Parathyroid adenoma (tissue), 2 donors: Measurements from ENCODE around the gene SHANK3.

Source experiments
- H2AFZ ChIP-seq: fragments of 300-600 bp; sonication (generic); one replicate; pipeline ENCODE4 v1.7.0; 2017; ENCODE audit warnings: antibody characterized with exemption, mild to moderate bottlenecking
- H3K27ac ChIP-seq: fragments of 300-600 bp; sonication (generic); one replicate; pipeline ENCODE4 v1.7.0; 2017
- H3K27me3 ChIP-seq: fragments of 300-600 bp; sonication (generic); one replicate; pipeline ENCODE4 v1.7.0; 2017; ENCODE audit warnings: low read length; ENCODE audit not compliant: control insufficient read depth, insufficient read depth
- H3K36me3 ChIP-seq: fragments of 300-600 bp; sonication (generic); one replicate; pipeline ENCODE4 v1.7.0; 2017; ENCODE audit warnings: low read length; ENCODE audit not compliant: control insufficient read depth, insufficient read depth
- H3K4me1 ChIP-seq: fragments of 300-600 bp; sonication (generic); one replicate; pipeline ENCODE4 v1.7.0; 2017; ENCODE audit warnings: control low read depth
- H3K4me2 ChIP-seq: fragments of 300-600 bp; sonication (generic); one replicate; pipeline ENCODE4 v1.7.0; 2017; ENCODE audit warnings: low read length
- H3K4me3 ChIP-seq: fragments of 300-600 bp; sonication (generic); one replicate; pipeline ENCODE4 v1.7.0; 2017; ENCODE audit warnings: low read depth, low read length
- H3K79me2 ChIP-seq: fragments of 300-600 bp; sonication (generic); one replicate; pipeline ENCODE4 v1.7.0; 2017; ENCODE audit warnings: control low read depth
- H3K9ac ChIP-seq: fragments of 300-600 bp; sonication (generic); one replicate; pipeline ENCODE4 v1.7.0; 2017; ENCODE audit warnings: mild to moderate bottlenecking
- H3K9me3 ChIP-seq: fragments of 300-600 bp; sonication (generic); one replicate; pipeline ENCODE4 v1.7.0; 2017; ENCODE audit warnings: low read length; ENCODE audit not compliant: control insufficient read depth
- CTCF ChIP-seq: fragments of 300-600 bp; sonication (generic); IDR thresholded peaks from one replicate; pipeline ENCODE4 v1.7.0; 2017; ENCODE audit warnings: antibody characterized with exemption, mild to moderate bottlenecking
- donor health status: primary hyperparathyroidism.

The SHANK3 gene

DNA sequence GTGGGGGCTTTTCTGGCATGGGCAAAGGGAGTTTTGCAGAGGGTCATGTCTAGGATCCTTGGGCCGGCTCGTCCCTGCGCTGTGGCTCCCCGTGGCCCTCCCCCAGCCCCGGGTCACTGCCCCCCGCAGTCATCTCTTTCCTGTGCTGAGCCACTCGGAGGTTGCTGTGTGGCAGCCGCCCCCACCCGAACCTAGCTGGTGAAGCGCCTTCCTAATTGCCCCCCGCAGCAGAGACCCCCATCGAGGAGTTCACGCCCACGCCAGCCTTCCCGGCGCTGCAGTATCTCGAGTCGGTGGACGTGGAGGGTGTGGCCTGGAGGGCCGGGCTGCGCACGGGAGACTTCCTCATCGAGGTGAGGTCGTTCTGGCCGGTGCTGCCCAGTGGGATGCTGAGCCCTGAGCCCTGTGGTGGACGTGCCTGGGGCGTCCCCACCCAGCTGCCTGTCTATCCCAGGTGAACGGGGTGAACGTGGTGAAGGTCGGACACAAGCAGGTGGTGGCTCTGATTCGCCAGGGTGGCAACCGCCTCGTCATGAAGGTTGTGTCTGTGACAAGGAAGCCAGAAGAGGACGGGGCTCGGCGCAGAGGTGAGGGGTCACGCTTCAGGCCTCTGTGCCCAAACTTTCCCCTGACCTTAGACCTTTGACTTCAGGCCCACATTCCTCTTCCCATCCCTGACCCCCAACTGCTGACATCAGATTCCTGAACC, 32.0 kb downstream of the SHANK3 start:
- H3K27me3 ChIP-seq = no peaks in the 10 kb centered on the region
- no peak overlapping the region for H2AFZ ChIP-seq
- no peak overlapping the region for H3K27ac ChIP-seq
- no peak for TF ChIP-seq CTCF
- no peaks in the 10 kb centered on the region for H3K36me3 ChIP-seq
- no peak overlapping the region for H3K4me2 ChIP-seq
- H3K79me2 ChIP-seq = no peaks in the 10 kb centered on the region
- H3K4me3 ChIP-seq = no peak overlapping the region
- H3K9ac ChIP-seq = no peak overlapping the region
- no peaks in the 10 kb centered on the region for H3K9me3 ChIP-seq
- no peaks in the 10 kb centered on the region for H3K4me1 ChIP-seq

DNA sequence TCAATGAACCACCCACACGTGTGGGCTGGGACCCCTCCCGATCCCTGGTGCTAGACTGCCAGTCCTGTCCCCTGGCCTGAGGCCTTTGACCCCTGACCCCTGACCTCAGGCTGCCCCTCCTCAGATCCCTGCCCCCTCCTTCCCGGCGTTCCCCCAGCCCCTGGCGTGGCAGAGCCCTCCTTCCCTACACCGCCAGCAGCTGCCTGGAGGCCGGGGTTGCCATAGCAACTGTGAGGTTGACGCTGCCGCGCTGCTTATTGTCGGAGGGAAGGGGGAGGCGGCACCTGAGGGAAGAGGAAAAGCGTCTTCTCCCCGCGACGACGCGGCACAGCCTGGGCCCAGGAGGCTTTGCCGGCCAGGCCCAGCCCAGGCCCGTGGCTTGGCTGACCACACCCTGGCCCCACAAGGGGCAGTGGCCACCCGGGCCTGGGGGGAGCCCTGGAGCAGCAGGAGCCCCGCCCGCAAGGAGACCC, 32.6 kb downstream of the SHANK3 start:
- Histone ChIP-seq H3K79me2 (no peaks in the 10 kb centered on the region), H3K27ac (no peak overlapping the region), H3K9ac (no peak overlapping the region), H3K36me3 (no peaks in the 10 kb centered on the region), H3K9me3 (no peaks in the 10 kb centered on the region), H2AFZ (peak overlapping the region; percentile 17), H3K4me3 (no peak overlapping the region), H3K4me2 (no peak overlapping the region), H3K4me1 (no peaks in the 10 kb centered on the region), H3K27me3 (no peaks in the 10 kb centered on the region)
- TF ChIP-seq CTCF = no peak

DNA sequence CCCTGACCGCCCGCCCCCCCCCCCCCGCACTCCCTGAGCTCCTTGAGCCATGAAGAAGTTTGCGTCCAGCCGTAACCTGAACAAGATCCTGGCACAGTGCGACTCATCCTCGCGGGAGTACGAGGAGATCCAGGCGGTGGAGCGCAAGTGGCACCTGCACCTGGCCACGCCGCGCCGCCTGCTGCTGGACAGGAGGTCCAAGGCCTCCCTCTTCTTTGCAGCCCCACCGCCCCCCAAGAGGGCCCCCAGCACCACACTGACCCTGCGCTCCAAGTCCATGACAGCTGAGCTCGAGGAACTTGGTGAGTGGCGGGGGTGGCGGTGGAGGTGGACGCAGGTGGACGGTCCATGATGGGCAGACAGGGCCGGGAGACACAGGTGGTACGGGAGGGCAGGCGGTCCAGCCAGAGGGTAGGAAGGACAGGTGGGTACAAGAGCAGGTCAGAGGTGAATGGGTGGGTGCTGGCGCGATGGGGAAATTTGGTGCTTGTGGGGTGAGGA, 33.3 kb downstream of the SHANK3 start:
- no peaks in the 10 kb centered on the region for H3K9me3 ChIP-seq
- H3K4me2 ChIP-seq = no peak overlapping the region
- no peaks in the 10 kb centered on the region for H3K79me2 ChIP-seq
- H3K27ac ChIP-seq = no peak overlapping the region
- H3K4me3 ChIP-seq = no peak overlapping the region
- H3K4me1 ChIP-seq = no peaks in the 10 kb centered on the region
- no peaks in the 10 kb centered on the region for H3K36me3 ChIP-seq
- no peak for TF ChIP-seq CTCF
- H3K9ac ChIP-seq = no peak overlapping the region
- H2AFZ ChIP-seq = no peak overlapping the region
- no peaks in the 10 kb centered on the region for H3K27me3 ChIP-seq

DNA sequence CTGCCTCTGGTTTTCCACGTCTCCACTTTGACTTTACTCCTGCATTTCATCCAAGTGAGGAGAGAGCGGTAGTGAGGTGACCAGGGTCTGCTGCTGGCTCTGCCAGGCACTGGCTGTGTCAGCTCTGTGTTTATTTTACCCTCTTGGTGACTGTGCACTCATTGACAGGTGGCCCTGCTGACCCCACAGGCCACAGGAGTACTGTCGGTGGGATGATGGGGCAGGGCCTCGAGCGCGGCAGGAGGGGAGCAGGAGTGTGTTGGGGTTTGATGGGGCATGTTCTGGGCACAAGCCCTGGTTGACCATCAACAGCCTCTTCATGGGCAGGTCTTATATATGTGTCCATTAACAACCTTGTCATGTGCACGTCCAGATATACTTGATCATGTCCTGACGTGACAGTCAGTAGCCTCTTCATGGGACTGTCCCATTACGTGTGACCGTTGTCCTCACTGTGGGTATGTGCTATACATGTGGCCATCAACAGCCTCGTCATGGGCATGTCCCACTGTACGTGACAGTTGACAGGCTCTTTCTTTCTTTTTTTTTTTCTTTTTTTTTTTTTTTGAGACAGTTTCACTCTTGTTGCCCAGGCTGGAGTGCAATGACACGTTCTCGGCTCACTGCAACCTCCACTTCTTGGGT, 34.0 kb downstream of the SHANK3 start:
- Histone ChIP-seq H3K27ac (no peak overlapping the region), H3K4me1 (no peaks in the 10 kb centered on the region), H3K79me2 (no peaks in the 10 kb centered on the region), H3K36me3 (no peaks in the 10 kb centered on the region), H3K4me3 (no peak overlapping the region), H2AFZ (no peak overlapping the region), H3K4me2 (no peak overlapping the region), H3K9ac (no peak overlapping the region), H3K9me3 (no peaks in the 10 kb centered on the region), H3K27me3 (no peaks in the 10 kb centered on the region)
- no peak for TF ChIP-seq CTCF
